HepG2 (cell line): Measurements from ENCODE around the gene DNAJB11. TPM values are rescaled to one million over a fixed set of nuclear protein-coding genes. Genes with fewer than 3 reads are reported as not detected.
A peak's percentile ranks its signal among the peaks of the same experiment; 100 is the strongest.

Experiments used
- CBX5 ChIP-seq: sonication (generic); formaldehyde crosslinking; IDR thresholded peaks from 2 replicates; pipeline ENCODE4 v1.4.0; 2020; ENCODE audit warnings: missing genetic modification reagents, borderline replicate concordance
- CCDC6 ChIP-seq: sonication (generic); formaldehyde crosslinking; IDR thresholded peaks from 2 replicates; pipeline ENCODE4 v1.8.1; 2022; ENCODE audit warnings: mild to moderate bottlenecking, missing genetic modification reagents, moderate library complexity
- FOXC1 ChIP-seq: sonication (generic); formaldehyde crosslinking; IDR thresholded peaks from 2 replicates; pipeline ENCODE4 v1.8.0; 2022; ENCODE audit warnings: mild to moderate bottlenecking, missing genetic modification reagents, borderline replicate concordance
- HOXA9 ChIP-seq: sonication (generic); formaldehyde crosslinking; IDR thresholded peaks from 2 replicates; pipeline ENCODE4 v1.8.1; 2022; ENCODE audit warnings: missing genetic modification reagents, mild to moderate bottlenecking, moderate library complexity, borderline replicate concordance
- KDM5A ChIP-seq: fragments of 200-600 bp; sonication (generic); IDR thresholded peaks from 2 replicates; pipeline ENCODE4 v1.7.0; 2018; ENCODE audit warnings: antibody characterized with exemption, mild to moderate bottlenecking, low read length, borderline replicate concordance
- NFE2 ChIP-seq: sonication (generic); formaldehyde crosslinking; IDR thresholded peaks from 2 replicates; pipeline ENCODE4 v1.4.0; 2020; ENCODE audit warnings: missing genetic modification reagents
- PHF8 ChIP-seq: sonication (generic); formaldehyde crosslinking; IDR thresholded peaks from 2 replicates; pipeline ENCODE4 v1.5.0; 2020; ENCODE audit warnings: missing genetic modification reagents
- POLR2G ChIP-seq: fragments of 200-400 bp; formaldehyde crosslinking; IDR thresholded peaks from 2 replicates; pipeline ENCODE4 v1.6.1; 2018; ENCODE audit warnings: mild to moderate bottlenecking, low read depth, low read length, moderate library complexity
- RARA ChIP-seq: IDR thresholded peaks from 2 replicates; pipeline ENCODE4 v1.6.1; 2016; ENCODE audit warnings: missing genetic modification reagents, missing compliant biosample characterization
- SNAPC2 ChIP-seq: sonication (generic); formaldehyde crosslinking; IDR thresholded peaks from 2 replicates; pipeline ENCODE4 v1.8.1; 2022; ENCODE audit warnings: mild to moderate bottlenecking, missing genetic modification reagents
- TFDP1 ChIP-seq: IDR thresholded peaks from 2 replicates; pipeline ENCODE4 v1.6.1; 2016; ENCODE audit warnings: missing compliant biosample characterization, missing genetic modification reagents, borderline replicate concordance
- ZBTB46 ChIP-seq: sonication (generic); formaldehyde crosslinking; IDR thresholded peaks from 2 replicates; pipeline ENCODE4 v1.4.0; 2020; ENCODE audit warnings: mild to moderate bottlenecking, missing genetic modification reagents, borderline replicate concordance
- ZNF124 ChIP-seq: sonication (generic); formaldehyde crosslinking; IDR thresholded peaks from 2 replicates; pipeline ENCODE4 v1.4.0; 2020; ENCODE audit warnings: missing genetic modification reagents
- ZNF136 ChIP-seq: sonication (generic); formaldehyde crosslinking; IDR thresholded peaks from 2 replicates; pipeline ENCODE4 v1.8.1; 2022; ENCODE audit warnings: low read depth, mild to moderate bottlenecking, moderate library complexity, missing genetic modification reagents
- ZNF34 ChIP-seq: sonication (generic); formaldehyde crosslinking; IDR thresholded peaks from 2 replicates; pipeline ENCODE4 v1.4.0; 2020; ENCODE audit warnings: mild to moderate bottlenecking, missing genetic modification reagents, borderline replicate concordance
- ZNF350 ChIP-seq: sonication (generic); formaldehyde crosslinking; IDR thresholded peaks from 2 replicates; pipeline ENCODE4 v1.4.0; 2020; ENCODE audit warnings: mild to moderate bottlenecking, low read depth, missing genetic modification reagents, borderline replicate concordance
- ZNF460 ChIP-seq: sonication (generic); formaldehyde crosslinking; IDR thresholded peaks from 2 replicates; pipeline ENCODE4 v1.5.1; 2020; ENCODE audit warnings: missing genetic modification reagents, mild to moderate bottlenecking, borderline replicate concordance
- ZNF563 ChIP-seq: sonication (generic); formaldehyde crosslinking; IDR thresholded peaks from 2 replicates; pipeline ENCODE4 v1.8.0; 2022; ENCODE audit warnings: mild to moderate bottlenecking, moderate library complexity, missing genetic modification reagents
- ZNF609 ChIP-seq: sonication (generic); formaldehyde crosslinking; IDR thresholded peaks from 2 replicates; pipeline ENCODE4 v1.4.0; 2020; ENCODE audit warnings: mild to moderate bottlenecking, missing genetic modification reagents, borderline replicate concordance
- ZNF670 ChIP-seq: sonication (generic); formaldehyde crosslinking; IDR thresholded peaks from 2 replicates; pipeline ENCODE4 v1.8.0; 2022; ENCODE audit warnings: mild to moderate bottlenecking, missing genetic modification reagents, borderline replicate concordance
- ZSCAN12 ChIP-seq: sonication (generic); formaldehyde crosslinking; IDR thresholded peaks from 2 replicates; pipeline ENCODE4 v1.9.0; 2021; ENCODE audit warnings: mild to moderate bottlenecking, missing genetic modification reagents
- polyA plus RNA-seq, 8 experiments: library from polyadenylated mRNA; depleted of rRNA in 3 of 8; stranded (reverse) in 7 of 8; unstranded in 1 of 8; fragments of >200 nt; fragmentation: Illumina TruSeq in 4 of 8; extraction: Trizol in 4 of 8; gene quantifications; 2 replicates each; pipeline versions ENCODE4 v1.2.1 to v1.2.3, GENCODE V29; 2011 to 2016; ENCODE audit warnings: low read depth in 4 of 8, missing spikeins in 1 of 8, mixed read lengths in 1 of 8; ENCODE audit not compliant: insufficient read depth in 1 of 8
- total RNA-seq, 5 experiments: library from RNA; depleted of rRNA; stranded (reverse); fragments of >200 nt; fragmentation: Illumina TruSeq; extraction: Trizol; gene quantifications; 2 replicates each; pipeline ENCODE4 v1.2.3, GENCODE V29; 2016; ENCODE audit warnings: low read depth in 1 of 5

DNAJB11 gene
- total and polyA plus RNA-seq, 2 of the 13 experiments (the other 11 are each of a cell fraction or from before 2014, with no cell fraction given): 41.0 to 132 TPM

- TF ChIP-seq PHF8 (CRISPR knock-in tag) (no peak), ZBTB46 (CRISPR knock-in tag) (no peak), ZNF460 (CRISPR knock-in tag) (no peak), ZNF609 (CRISPR knock-in tag) (peak; percentile 48; the same call in 1 of the 2 replicates), ZNF563 (CRISPR knock-in tag) (no peak), FOXC1 (no peak), POLR2G (no peak), ZSCAN12 (CRISPR knock-in tag) (no peak), ZNF34 (CRISPR knock-in tag) (0 out of 2 replicates have a peak, but pooled peaks have one; percentile 12), KDM5A (no peak), ZNF136 (no peak), SNAPC2 (CRISPR knock-in tag) (no peak), RARA (no peak), ZNF670 (CRISPR knock-in tag) (no peak), ZNF350 (CRISPR knock-in tag) (no peak), HOXA9 (CRISPR knock-in tag) (no peak), CBX5 (0 out of 2 replicates have a peak, but pooled peaks have one; percentile 53), NFE2 (CRISPR knock-in tag) (no peak), ZNF124 (CRISPR knock-in tag) (no peak), TFDP1 (CRISPR knock-in tag) (no peak), CCDC6 (no peak)
Observed at GRCh38 chr3:186589856-186590579, 19.5 kb downstream of the DNAJB11 start (continued).
